GM19452 (cell line): ENCODE measurements around the gene MIOX.

Source experiments
- ATAC-seq: cut with Tn5 transposase; IDR thresholded peaks from one replicate; pipeline ENCODE4 v1.9.1; 2021; ENCODE audit not compliant: unreplicated experiment

Gene MIOX

GRCh38 chr22:50454556-50455075 lies 32.0 kb upstream of the MIOX start:
- no peak for ATAC-seq

DNA sequence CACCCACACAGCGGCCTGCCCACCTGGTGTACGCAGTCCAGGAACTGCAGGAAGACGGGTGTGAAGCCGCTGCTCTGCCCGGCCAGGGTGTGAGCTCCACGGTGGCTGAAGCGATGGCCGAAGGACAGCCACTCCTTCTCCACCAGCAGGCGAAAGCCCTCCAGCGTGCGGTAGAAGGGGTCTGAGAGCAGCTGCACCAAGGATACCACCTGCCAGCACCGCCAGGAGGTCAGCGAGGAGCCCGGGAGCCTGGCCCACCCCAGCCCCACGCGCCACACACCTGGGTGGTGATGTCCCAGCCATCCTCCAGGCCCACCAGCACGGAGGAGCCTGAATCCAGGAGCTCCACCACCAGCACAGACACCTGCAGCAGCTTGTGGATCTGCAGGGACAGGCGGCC lies 31.5 kb upstream of the MIOX start:
- no peak for ATAC-seq

GRCh38 chr22:50456026-50456425 lies 30.6 kb upstream of the MIOX start:
- ATAC-seq: no peak

DNA sequence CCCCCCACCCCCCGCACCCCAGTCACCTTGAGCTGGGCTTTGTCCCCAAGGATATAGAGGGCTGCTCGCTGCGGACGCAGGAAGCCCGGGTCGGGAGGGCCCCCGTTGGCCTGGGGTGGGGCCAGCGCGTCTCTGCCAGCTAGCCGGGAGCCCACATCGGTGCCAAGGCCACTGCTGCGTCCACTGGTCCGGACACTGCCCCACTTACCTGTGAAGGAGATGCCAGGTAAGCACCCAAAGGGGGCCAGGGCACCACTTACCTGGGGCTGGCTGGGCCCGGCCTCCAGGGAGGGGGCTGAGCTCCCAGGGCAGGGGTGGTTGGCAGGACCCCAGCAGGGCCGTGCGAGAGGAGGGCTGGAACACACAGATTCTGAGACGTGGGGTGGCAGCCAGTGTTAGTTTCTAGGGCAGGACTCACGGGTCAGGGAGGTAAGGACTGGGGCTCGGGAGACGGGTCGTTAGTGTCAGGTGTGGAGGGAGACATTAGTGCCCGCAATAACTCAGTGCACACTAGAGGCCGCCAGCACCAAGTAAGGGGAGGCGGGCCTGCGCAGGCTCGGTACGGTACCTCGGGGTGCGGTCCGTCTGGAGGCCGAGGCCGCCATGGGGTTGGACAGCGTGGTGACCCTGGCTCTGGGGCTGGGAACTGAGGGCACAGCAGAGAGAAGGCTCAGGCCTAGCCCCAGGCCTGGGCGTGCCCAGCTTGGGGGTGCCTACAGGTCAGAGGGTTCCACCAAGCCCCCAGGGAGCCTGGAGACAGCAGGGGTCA lies 30.0 kb upstream of the MIOX start:
- no peak for ATAC-seq

DNA sequence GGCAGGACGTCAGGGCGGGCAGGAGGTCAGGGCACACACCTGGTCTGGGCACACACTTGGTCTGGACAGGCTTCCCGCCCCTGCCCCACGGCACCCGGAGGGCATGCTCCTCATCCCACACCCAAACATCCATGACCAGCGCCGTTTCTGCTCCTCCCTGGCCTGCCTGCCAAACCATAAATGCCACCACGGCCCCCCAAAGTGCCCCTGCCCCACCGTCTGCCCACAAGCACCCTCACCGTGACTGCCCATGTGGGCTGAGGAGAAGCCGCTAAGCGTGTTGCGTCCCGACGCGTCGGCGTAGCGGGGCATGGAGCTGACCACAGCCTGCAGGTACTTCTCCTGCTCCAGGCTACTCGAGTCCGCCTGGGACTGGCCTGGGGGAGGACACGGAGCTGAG lies 27.6 kb upstream of the MIOX start:
- no peak for ATAC-seq

DNA sequence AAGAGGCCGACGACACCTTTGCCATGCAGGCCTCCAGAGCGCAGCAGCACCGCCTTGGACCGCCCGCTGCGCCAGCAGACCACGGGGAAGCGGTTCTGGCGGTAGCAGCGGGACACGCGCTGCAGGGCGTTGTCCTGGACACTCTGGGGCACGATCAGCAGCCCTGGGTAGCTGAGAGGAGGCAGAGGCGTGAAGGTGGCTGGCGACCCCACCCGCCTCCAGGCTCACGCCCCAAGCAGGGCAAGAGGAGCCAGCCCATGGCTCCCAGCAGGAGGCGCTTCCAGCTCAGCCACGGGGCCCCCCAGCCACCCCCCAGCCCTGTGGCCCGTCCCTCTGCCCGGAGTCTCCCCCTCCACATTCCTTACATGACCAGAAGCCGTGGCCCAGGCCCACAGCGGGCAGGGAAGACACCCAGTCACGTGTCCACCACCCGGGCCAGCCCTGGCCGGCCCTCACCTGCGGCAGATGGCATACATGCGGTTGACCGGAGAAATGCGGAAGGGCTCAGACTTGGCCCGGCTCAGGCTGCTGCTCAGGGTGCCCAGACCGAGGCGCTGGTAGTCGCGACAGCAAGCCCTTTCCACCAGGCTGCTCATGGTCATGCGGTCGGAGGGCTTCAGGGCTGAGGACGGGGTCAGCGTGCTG lies 27.0 kb upstream of the MIOX start:
- ATAC-seq: no peak

DNA sequence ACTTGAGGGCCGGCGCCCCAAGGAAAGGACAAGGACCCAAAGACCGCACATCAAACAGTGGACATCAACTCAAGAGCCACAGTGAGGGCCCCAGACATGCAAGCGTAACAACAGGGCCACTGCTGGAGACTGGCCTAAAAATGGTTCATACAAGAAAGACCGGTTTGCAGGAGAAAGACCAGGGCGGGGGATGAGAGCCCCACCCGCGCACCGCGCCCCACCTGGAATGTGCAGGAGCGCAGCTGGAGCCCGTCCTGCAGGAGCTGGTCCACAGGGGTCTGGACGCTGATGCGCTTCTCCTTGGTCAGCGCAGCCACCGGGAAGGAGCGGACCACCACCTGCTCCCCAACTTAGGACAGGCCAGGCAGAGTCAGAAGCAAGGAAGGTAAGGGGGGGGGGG lies 25.7 kb upstream of the MIOX start:
- ATAC-seq: no peak

- no peak for ATAC-seq
These were observed 25.1 kb upstream of the MIOX start for GRCh38 chr22:50461536-50461935.

GRCh38 chr22:50461979-50462540 lies 24.6 kb upstream of the MIOX start:
- ATAC-seq: no peak

- ATAC-seq: no peak
These were observed 23.3 kb upstream of the MIOX start for GRCh38 chr22:50463188-50463900.

GRCh38 chr22:50464451-50464850 lies 22.2 kb upstream of the MIOX start:
- ATAC-seq: no peak

GRCh38 chr22:50465066-50465930 lies 21.4 kb upstream of the MIOX start:
- no peak for ATAC-seq

DNA sequence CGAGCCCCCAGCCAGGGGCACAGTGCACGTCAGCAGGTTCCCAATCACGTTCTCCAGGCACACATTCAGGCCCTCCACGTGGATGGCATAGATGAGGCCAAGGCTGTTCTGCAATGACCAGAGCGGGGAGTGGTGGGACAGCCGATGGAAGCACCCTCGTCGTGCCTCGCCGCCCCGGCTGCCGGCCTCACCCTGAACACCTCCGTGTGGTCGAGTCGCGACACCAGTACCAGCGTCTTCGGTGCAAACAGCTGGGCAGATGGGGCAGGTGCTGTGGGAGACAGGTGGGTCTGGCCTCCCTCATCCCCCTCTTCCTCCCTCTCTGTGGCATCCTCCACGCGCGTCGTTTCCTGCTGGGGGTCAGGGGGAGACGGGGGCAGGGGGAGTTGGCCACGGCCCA lies 19.3 kb upstream of the MIOX start:
- ATAC-seq: no peak

GRCh38 chr22:50467773-50468440 lies 18.8 kb upstream of the MIOX start:
- no peak for ATAC-seq

DNA sequence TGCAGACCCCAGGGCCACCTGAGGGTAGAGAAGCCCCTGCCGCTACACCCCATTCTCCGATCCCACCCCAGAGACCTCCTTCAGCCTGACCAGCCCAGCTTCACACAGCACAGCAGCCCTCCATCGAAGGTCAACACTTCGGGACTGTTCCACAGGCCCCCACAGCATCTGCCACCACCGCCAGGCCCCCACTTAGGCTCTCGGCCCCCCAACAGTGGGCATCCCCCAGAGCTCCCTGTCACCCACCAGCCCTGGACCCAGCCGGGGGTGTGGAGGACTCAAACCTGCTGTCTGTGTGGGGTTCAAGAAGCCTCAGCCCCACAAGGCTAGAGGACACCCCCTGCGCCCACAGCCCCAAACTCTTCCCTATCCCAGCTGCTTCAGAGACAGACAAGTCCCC lies 18.0 kb upstream of the MIOX start:
- no peak for ATAC-seq

GRCh38 chr22:50469377-50470305 lies 17.0 kb upstream of the MIOX start:
- peak; percentile 62 for ATAC-seq

GRCh38 chr22:50470491-50470890 lies 16.2 kb upstream of the MIOX start:
- no peak for ATAC-seq

- no peak for ATAC-seq
These were observed 15.3 kb upstream of the MIOX start for GRCh38 chr22:50471197-50471847.
